Activated T-helper 1 cell treated with anti-CD3 and anti-CD28 coated beads, Interleukin-12 subunit alpha, Interleukin-12 subunit beta, Interleukin-2, Interleukin-4 antibody, amounts not matched to agents 30 ng/mL and 10 ng/mL and 1 ng/mL, durations not matched to agents 14 hours and 24 hours and 36 hours (primary cell): ENCODE measurements around the gene ZMYND12. TPM values are rescaled to one million over a fixed set of nuclear protein-coding genes. Genes with fewer than 3 reads are reported as not detected.

ENCODE experiments used
- DNase-seq: peaks from one replicate; pipeline ENCODE4 v3.0.0; 2021; ENCODE audit warnings: low spot score
- H3K27ac Mint-ChIP-seq: one replicate; pipeline ENCODE4 v1.8.0; 2021; ENCODE audit warnings: mild to moderate bottlenecking, mixed read lengths
- H3K27me3 Mint-ChIP-seq: one replicate; pipeline ENCODE4 v1.8.0; 2022; ENCODE audit warnings: mild to moderate bottlenecking, moderate library complexity, mixed read lengths; ENCODE audit not compliant: insufficient read depth
- H3K36me3 Mint-ChIP-seq: one replicate; pipeline ENCODE4 v1.8.0; 2021; ENCODE audit warnings: low read depth, mixed read lengths
- H3K4me1 Mint-ChIP-seq: one replicate; pipeline ENCODE4 v1.8.0; 2021; ENCODE audit warnings: low read depth, mixed read lengths
- H3K4me3 Mint-ChIP-seq: one replicate; pipeline ENCODE4 v1.8.0; 2021; ENCODE audit warnings: mild to moderate bottlenecking, moderate library complexity, mixed read lengths
- H3K9me3 Mint-ChIP-seq: one replicate; pipeline ENCODE4 v1.8.0; 2021; ENCODE audit warnings: mixed read lengths
- intact Hi-C: fragments of 100-400 bp; cut with micrococcal nuclease; formaldehyde crosslinking; loops from one replicate; pipeline ENCODE4 v1.15.1; 2024
- total RNA-seq: library from RNA; stranded (reverse); gene quantifications from 2 replicates; pipeline ENCODE4 v1.2.3, GENCODE V29; 2022

ZMYND12 gene
- total RNA-seq, 1 donor from 2014 or later: not detected

DNA sequence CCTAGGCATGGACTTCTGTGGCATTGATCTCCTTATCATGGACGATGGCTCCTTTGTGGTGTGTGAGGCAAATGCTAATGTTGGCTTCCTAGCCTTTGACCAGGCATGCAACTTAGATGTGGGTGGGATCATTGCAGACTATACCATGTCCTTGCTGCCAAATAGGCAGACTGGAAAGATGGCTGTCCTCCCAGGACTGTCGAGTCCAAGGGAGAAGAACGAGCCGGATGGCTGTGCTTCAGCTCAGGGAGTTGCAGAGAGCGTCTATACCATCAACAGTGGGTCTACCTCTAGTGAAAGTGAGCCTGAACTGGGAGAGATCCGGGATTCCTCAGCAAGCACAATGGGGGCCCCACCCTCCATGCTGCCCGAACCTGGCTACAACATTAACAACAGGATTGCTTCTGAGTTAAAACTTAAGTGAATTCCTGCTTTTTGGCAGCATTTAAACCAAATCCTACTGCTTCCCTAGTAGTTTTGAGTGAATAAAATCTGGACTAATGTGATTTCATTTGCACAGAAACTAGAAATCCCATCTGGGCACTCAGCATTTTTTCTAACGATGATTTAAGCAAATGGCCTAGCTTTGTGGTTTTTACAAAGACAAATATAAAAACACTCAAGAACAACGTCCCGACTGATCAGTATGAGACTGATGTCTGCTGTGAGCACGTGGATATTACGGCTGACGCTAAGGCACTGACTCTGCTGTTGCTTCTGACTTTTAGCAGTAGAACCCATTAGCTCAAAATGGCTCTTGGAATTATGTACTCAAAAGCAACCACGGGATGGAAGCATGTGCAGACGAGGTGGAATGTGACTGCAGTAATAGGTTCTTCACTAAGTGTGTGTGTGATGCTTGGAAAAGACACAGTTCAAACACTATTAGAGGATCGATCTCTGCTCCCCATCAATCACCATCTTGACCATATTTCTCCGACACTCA, 41.0 kb downstream of the ZMYND12 start:
- Mint-ChIP-seq H3K27me3 (no peaks in the 10 kb centered on the region), H3K4me3 (no peak overlapping the region), H3K36me3 (peaks cover 12% of the 10 kb centered on the region), H3K4me1 (no peaks in the 10 kb centered on the region), H3K9me3 (no peaks in the 10 kb centered on the region), H3K27ac (no peak overlapping the region)
- intact Hi-C loops: no loop called here
- no peak for DNase-seq

DNA sequence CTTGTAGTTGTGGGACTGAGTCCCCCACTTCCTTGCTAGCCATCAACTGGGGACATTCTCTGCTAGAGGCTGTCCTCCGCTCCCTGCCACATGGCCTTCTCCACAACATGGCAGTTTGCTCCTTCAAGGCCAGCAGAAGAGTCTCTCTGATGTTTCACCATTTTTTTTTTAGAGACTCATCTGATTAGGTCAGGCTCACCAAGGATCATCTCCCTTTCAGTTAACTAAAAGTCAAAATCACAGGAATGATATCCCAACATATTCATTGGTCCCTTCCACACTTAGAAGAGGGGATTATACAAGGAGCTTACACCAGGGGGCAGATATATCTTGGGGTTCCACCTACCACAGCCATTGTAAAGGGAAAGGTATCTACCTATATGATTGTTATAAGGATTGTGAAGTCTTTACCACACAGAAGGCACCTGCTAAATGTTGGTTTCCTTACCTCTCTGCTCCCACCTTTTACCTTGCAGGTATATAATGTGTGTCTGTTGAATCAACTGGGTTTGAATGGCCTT, 51.9 kb downstream of the ZMYND12 start:
- Mint-ChIP-seq H3K9me3 (no peaks in the 10 kb centered on the region), H3K4me3 (no peak overlapping the region), H3K27ac (no peak overlapping the region), H3K36me3 (peaks cover 7% of the 10 kb centered on the region), H3K4me1 (no peaks in the 10 kb centered on the region), H3K27me3 (no peaks in the 10 kb centered on the region)
- intact Hi-C loops: no loop called here
- DNase-seq: no peak

GRCh38 chr1:42399315-42400100, 56.3 kb downstream of the ZMYND12 start:
- H3K9me3 Mint-ChIP-seq: no peaks in the 10 kb centered on the region
- no peak overlapping the region for H3K4me3 Mint-ChIP-seq
- intact Hi-C loops: no loop called here
- DNase-seq: no peak
- H3K27ac Mint-ChIP-seq: no peak overlapping the region
- no peaks in the 10 kb centered on the region for H3K36me3 Mint-ChIP-seq
- H3K4me1 Mint-ChIP-seq: peaks cover 5% of the 10 kb centered on the region
- no peaks in the 10 kb centered on the region for H3K27me3 Mint-ChIP-seq

GRCh38 chr1:42392967-42393848, 62.6 kb downstream of the ZMYND12 start:
- peak overlapping the region; percentile 15 for H3K4me3 Mint-ChIP-seq
- peaks cover 14% of the 10 kb centered on the region for H3K4me1 Mint-ChIP-seq
- H3K27me3 Mint-ChIP-seq: no peaks in the 10 kb centered on the region

DNA sequence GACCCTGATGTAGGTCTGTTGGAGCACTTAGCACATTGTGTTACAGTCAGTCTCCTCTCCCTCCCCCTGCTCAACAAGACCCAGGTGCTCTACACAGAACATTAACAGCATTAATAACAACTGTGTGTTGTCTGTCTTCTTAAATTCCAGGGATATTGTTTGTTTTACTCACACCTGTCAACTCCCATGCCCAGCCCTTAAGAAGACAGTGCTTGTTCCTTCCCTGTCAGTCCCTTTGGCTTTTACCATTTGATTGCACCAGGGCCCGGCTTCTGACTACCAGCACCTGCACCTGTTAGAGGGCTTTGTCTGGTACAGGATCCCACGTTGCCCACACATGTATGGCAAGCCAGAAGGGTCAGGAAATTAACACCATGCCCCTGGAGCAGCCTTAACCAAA, 63.6 kb downstream of the ZMYND12 start:
- Mint-ChIP-seq H3K36me3 (no peaks in the 10 kb centered on the region), H3K27ac (no peak overlapping the region), H3K9me3 (no peaks in the 10 kb centered on the region), H3K4me3 (no peak overlapping the region), H3K4me1 (peaks cover 14% of the 10 kb centered on the region), H3K27me3 (no peaks in the 10 kb centered on the region)
- DNase-seq: no peak
- intact Hi-C loops: loop anchor here (2.0 kb wide), 1 partner anchor 33 kb away; no protein-coding TSS in a partner anchor

More at GRCh38 chr1:42392967-42393848, 62.6 kb downstream of the ZMYND12 start:
- Mint-ChIP-seq H3K36me3 (no peaks in the 10 kb centered on the region), H3K9me3 (no peaks in the 10 kb centered on the region), H3K27ac (peak overlapping the region; percentile 40)
- no peak for DNase-seq
- intact Hi-C loops: loop anchor here (1.0 to 2.0 kb wide), 2 partner anchors 12 to 34 kb away; no protein-coding TSS in a partner anchor

GRCh38 chr1:42386051-42386450, 69.8 kb downstream of the ZMYND12 start:
- Mint-ChIP-seq H3K36me3 (no peaks in the 10 kb centered on the region), H3K9me3 (no peaks in the 10 kb centered on the region), H3K27ac (no peak overlapping the region), H3K4me3 (no peak overlapping the region), H3K4me1 (peaks cover 16% of the 10 kb centered on the region), H3K27me3 (peaks cover 6% of the 10 kb centered on the region)
- intact Hi-C loops: no loop called here
- DNase-seq: no peak

DNA sequence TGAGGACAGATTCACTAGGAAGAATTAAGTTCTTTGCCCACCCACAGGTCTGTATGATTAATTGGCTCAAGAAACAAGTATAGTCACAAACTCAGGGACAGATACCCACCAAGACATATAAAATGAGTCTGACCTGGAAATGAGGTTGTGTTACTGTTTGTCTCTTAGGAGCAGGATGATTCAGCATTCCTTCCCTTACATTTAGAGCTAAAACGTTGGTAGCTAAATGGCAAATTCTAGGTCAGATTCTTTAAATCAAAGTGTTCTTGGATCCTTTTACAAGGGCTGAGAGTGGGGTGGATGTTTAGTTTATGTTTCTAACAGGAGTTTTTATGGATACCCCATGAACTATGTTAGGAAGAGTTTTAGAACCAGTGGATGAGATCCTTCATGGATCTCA, 70.5 kb downstream of the ZMYND12 start:
- H3K4me3 Mint-ChIP-seq: no peak overlapping the region
- H3K27me3 Mint-ChIP-seq: peaks cover 6% of the 10 kb centered on the region
- intact Hi-C loops: no loop called here
- no peak overlapping the region for H3K27ac Mint-ChIP-seq
- H3K4me1 Mint-ChIP-seq: peaks cover 16% of the 10 kb centered on the region
- no peaks in the 10 kb centered on the region for H3K9me3 Mint-ChIP-seq
- DNase-seq: no peak
- H3K36me3 Mint-ChIP-seq: no peaks in the 10 kb centered on the region

DNA sequence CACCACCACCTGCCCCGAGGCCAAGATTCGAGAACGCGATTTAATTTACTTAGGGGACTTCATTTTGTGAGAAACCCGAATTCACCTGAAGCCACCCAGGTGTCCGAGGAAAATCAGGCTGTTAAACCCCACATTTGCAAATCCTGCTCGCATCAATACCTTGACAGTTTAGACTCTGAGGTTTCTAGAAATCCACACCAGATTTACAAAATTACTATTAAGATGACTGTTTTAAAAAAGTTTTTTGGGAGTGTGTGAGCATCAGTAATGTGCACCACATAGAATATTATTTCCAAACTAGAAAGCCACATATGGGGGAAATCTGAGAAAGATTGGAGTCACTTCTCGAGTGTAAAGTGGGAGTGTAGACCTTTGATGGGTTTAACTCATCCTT, 74.5 kb downstream of the ZMYND12 start:
- peak overlapping the region; percentile 77 for H3K4me3 Mint-ChIP-seq
- intact Hi-C loops: loop anchor here (1.0 to 2.0 kb wide), 3 partner anchors 12 to 82 kb away; partner anchors contain the start of genes CCDC30 and FOXJ3
- H3K9me3 Mint-ChIP-seq: no peaks in the 10 kb centered on the region
- H3K4me1 Mint-ChIP-seq: peaks cover 22% of the 10 kb centered on the region
- no peak overlapping the region for H3K27ac Mint-ChIP-seq
- peaks cover 25% of the 10 kb centered on the region for H3K27me3 Mint-ChIP-seq
- H3K36me3 Mint-ChIP-seq: no peaks in the 10 kb centered on the region
- DNase-seq: no peak

DNA sequence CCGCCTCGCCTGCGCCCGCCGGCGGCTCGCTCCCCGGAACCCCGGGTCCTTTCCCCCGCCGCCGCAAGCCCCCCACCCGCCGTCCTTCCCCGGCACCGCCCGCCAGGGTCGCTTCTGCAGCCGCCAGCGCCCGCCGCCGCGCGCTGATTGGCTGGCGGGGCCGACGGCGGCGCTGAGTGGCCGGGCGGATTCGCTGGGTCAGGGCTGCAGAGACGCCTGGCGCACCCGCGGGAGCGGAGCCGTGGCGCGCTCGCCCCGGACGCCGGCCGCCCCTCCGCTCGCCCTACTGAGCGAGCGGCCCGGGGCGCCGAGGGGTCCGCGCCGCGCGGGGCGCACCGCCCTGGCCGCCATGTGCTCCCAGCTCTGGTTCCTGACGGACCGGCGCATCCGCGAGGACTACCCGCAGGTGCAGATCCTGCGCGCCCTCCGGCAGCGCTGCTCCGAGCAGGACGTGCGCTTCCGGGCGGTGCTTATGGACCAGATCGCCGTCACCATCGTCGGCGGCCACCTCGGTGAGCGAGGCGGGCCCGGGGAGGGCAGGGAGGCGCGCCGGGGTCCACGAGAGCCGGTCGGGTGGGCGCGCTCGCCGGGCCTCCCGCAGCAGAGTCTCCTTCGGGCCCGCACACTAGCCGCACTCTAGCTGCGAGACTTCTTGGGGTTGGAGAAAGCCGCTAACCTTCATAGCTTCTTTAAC, 75.1 kb downstream of the ZMYND12 start, which contains the start of gene RIMKLA:
TSS of gene RIMKLA (plus strand) at position 207 of the 694 bp plus-strand sequence. CDS start at position 350, 143 bp downstream.
- intact Hi-C loops: loop anchor here (1.0 to 2.0 kb wide), 4 partner anchors 13 to 82 kb away; partner anchors contain the start of genes CCDC30, FOXJ3, PPCS and ZMYND12
- Mint-ChIP-seq H3K4me1 (peaks cover 22% of the 10 kb centered on the region), H3K27ac (peak within 1 kb of the TSS; percentile 49), H3K4me3 (peak within 1 kb of the TSS; percentile 85), H3K27me3 (peaks cover 25% of the 10 kb centered on the region), H3K36me3 (no peaks in the 10 kb centered on the region), H3K9me3 (no peaks in the 10 kb centered on the region)
- DNase-seq: peak; percentile 53
